CMK (cell line): ENCODE data around the gene SIRPB2.
"Not testable (repeated sequence)": the region's sequence is repeated elsewhere in the genome, so short reads cannot be mapped to it uniquely, and the experiment has no call there.

ENCODE experiments used
- DNase-seq: peaks from one replicate; pipeline ENCODE4 v3.0.0-alpha.2; 2010; ENCODE audit warnings: low read depth

The SIRPB2 gene

DNA sequence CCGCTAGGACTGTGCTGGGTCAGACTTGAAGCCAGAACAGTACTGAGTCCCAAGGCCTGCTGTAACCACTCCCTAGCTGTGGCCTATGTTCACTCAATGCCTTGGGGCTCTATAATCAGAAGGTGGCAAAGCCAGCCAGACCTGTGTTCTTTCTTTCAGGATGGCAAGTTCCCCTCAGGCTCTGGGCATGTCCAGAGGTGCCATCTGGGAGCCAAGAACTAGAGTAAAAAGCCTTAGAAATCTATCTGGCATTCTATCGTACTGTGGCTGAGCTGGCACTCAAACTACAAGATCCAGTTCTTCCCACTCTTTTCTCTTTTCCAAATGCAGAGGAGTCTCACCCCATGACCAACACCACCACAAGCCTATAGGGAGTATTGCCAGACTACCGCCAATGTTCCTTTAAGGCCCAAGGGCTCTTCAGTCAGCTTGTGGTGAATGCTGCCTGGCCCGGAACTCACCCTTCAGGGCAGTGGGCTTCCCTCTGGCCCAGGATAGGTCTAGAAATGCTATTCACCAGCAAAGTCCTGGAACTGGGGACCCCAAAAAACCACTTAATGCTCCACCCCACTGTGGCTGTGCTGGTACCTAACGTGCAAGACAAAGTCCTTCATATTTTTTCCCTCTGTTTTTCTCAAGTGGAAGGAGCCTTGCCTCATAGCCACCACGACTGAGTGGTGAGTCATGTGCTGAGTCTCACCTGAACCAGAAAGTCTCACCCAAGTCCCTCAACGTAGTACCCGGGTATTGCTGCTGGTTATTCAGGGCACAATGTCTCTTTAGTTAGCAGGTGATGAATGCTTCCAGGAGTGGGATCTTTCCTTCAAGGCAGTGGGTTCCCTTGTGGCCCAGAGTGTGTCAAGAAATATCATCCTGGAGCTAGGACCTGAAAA is 8.6 kb upstream of the SIRPB2 start:
- DNase-seq = no peak

- not testable (repeated sequence) for DNase-seq
These were observed 6.2 kb upstream of the SIRPB2 start for GRCh38 chr20:1497371-1497770.

- no peak for DNase-seq
These were observed 5.7 kb upstream of the SIRPB2 start for GRCh38 chr20:1496930-1497329.

- DNase-seq = no peak
These were observed 3.2 kb upstream of the SIRPB2 start for GRCh38 chr20:1494436-1494835.

GRCh38 chr20:1493536-1493935 is 2.3 kb upstream of the SIRPB2 start:
- no peak for DNase-seq

DNA sequence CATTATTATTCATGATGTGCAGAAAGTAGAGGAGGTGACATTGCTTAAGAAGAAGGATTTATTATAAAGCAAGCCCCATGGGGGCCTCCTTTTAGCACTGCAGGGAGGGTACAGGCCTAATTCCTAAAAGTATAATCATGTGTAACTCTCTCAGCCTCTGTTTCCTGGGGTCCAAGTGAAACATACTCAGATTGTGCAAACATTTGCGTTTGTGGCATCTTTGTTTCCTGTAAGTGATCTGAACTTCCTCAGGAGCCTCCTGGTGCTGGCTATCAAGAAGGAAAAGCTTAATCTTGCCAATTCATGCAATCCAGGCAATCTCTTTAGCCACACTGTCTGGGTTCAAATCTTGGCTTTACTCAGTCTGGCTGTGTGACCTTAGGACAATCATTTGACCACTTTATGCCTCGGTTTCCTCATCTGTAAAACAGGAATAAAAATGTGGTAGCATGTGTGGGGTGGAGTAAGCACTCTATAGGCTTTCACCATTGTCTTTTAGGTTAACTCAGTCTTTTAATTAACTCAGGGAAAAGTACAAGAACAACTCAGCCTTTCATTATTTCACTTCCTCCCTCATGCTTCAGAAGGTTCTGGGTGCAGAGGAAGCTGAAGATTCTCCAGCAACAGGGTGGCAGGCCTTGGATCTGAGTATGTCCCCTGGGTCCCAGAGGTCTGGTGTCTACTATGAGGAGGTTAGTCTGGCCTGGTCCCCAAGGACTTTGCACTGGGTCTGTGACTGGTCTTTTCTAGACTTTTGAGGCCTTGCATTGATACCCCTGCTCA is 831 bp upstream of the SIRPB2 start:
- no peak for DNase-seq

- DNase-seq = no peak
These were observed 501 bp downstream of the SIRPB2 start for GRCh38 chr20:1490643-1491195.

- DNase-seq = no peak
These were observed 1.3 kb downstream of the SIRPB2 start for GRCh38 chr20:1489764-1490436.

DNA sequence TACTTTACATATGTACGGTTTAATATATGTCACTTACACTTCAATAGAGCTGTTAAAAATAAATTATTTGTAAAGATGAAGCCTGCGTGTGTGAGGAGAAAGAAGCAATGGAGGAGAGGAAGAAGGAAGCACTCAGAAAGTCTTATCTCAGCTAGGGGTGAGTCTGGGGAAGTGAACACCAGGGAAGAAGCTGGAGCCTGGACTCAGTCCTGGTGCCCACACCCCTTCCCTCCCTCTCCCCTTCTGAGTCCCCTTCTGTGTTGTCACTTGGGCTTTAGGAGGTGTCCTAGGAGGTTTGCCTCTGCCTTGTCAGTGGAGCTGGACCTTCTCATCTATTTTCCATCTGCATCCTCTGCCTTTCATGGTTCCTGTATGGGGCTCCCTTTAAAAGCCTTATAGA is 1.9 kb downstream of the SIRPB2 start:
- DNase-seq = no peak

DNA sequence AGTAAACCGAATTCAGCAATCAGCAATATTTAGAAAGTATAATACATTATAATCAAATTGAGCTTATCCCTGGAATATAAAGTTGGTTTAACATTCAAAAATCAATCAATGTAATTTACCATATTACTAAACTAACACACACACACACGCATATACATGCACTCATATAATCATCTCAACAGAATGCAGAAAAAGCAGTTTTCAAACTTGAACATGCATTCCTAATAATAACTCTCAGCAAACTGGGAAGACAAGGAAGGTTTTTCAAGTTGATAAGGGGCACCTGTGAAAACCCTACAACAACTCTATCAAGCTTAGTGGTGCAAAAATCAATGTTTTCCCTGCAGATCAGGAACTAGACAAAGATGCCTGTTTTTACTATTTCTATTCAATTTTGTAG is 4.7 kb downstream of the SIRPB2 start:
- DNase-seq = no peak

GRCh38 chr20:1484438-1485116 is 6.6 kb downstream of the SIRPB2 start:
- DNase-seq = no peak

- no peak for DNase-seq
These were observed 11.2 kb downstream of the SIRPB2 start for GRCh38 chr20:1479831-1480595.

- DNase-seq = no peak
These were observed 12.7 kb downstream of the SIRPB2 start for GRCh38 chr20:1478566-1478965.

- no peak for DNase-seq
These were observed 13.2 kb downstream of the SIRPB2 start for GRCh38 chr20:1477896-1478490.

DNA sequence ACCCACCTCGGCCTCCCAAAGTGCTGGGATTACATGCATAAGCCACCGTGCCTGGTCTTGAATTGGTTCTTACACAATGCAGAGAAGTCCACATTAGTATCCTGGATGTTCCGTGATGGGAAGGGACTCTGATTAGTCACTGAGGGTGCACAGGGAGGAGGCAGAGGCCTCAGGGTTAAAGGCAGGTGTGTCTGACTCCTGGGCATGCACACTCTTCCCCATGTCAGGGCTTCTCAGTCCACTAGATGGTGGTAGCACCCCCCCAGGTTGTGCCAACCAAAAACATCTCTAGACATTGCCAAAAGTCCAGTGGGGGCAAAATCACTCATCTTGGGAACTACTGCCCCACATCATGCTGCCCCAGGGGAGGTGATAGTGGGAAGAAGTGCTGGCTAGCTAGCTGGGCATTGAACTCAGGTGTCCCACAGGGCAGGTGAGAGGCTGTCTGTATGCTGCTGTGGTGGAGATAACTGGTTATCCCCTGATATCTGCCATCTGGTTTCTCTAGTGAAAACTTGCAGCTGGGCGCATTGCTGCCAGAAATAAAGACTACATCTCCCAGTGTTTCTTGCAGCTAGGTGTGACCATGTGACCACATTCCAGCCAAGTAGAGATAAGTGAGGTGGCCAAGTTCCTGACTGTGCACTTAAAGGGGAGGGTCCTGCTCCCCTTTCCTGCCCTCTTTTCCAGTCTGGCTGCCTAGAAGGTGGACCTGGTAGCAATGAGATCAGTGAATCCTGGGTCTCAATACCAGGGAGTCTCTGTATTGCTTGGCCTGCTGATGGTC is 16.2 kb downstream of the SIRPB2 start:
- no peak for DNase-seq

GRCh38 chr20:1474325-1474724 is 16.9 kb downstream of the SIRPB2 start:
- DNase-seq = no peak

DNA sequence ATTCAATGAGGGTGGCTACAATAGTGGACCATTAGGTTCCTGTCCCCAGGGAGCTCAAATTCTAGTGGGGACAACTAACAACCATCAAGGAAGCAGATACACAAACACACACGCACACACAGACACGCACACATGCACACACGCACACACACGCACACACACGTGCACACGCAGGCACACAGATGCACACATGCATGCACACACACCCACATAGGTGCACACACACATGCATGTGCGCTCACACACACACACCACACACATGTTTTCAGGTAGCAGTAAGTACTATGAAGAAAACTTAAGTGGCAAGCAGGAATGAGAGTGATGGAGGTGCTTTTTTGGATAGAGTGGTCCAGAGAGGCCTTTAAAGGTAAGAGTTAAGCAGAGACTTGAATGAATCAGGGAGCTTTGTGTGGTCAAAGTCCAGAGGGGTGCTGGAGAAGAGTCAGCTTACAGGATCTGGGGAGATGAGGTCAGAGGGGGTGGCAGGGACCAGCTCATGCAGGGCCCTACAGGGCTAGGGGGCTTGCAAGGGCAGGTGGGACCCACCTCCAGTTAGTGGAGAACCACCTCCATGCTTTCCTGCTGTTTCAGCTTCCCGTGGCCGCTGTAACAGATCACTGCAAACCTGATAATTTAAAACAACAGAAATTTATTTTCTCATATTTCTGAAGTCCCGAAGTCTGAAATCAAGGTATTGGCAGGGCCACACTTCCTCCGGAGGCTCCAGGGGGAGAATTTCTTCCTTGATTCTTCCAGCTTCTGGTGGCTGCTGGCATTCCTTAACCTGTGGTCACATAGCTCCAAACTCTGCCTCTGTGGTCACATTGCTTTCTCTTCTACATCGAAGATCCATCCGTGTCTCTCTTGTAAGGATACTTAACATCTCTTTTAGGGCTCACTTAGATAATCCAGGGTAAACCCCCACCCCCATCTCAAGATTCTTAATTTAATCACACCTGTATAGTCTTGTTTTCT is 17.7 kb downstream of the SIRPB2 start:
- no peak for DNase-seq

DNA sequence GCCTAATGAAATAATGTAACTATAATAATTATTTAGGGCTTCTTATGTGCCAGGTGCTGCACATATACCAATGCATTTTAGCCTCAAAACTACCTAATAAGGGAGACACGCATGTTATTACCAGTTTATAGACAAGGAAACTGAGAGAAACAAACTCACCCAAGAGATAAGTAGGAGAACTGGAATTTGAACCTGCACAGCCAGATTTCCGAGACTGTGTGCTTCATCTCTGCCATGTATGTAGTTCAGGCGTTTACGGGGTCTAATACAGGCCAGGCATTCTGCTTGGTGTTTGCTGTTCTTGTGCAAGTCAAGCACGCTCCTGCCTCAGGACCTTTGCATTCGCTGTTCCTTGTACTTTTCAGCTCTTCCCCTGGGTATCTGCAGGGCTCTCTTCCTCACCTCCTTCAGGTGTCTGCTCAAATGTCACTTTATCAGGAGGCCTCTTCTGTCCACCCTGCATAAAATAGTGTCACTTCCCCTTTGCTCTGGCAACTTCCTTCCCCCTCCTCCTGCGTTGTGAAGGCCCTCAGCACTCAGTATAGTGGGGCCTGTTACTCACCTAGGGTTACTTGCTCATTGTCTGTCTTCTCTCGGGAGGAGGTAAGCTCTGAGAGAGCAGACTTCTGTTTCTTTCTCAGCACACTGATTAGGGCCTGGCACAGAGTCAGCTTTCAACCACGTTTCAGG is 18.5 kb downstream of the SIRPB2 start:
- no peak for DNase-seq
